A549 (cell line): Measurements from ENCODE around the gene TEX13D.

ENCODE experiments used
- CTCF ChIP-seq: fragments of >200 bp; sonication (Bioruptor Twin); formaldehyde crosslinking; IDR thresholded peaks from 3 replicates; pipeline ENCODE4 v1.5.1; 2016
- EHMT2 ChIP-seq: fragments of 200-600 bp; sonication (generic); IDR thresholded peaks from 2 replicates; pipeline ENCODE4 v1.6.1; 2016; ENCODE audit warnings: antibody characterized with exemption, low read depth, mild to moderate bottlenecking, moderate library complexity
- KDM1A ChIP-seq: fragments of 200-600 bp; sonication (generic); IDR thresholded peaks from 2 replicates; pipeline ENCODE4 v1.6.1; 2016; ENCODE audit warnings: low read depth, mild to moderate bottlenecking
- POLR2A ChIP-seq: IDR thresholded peaks from 2 replicates; pipeline ENCODE4 v1.6.1; 2012; ENCODE audit warnings: mild to moderate bottlenecking, low read length
- TF ChIP-seq, protein P1 (sequence below): IDR thresholded peaks from 2 replicates; pipeline ENCODE4 v1.6.1; 2012

DNA sequence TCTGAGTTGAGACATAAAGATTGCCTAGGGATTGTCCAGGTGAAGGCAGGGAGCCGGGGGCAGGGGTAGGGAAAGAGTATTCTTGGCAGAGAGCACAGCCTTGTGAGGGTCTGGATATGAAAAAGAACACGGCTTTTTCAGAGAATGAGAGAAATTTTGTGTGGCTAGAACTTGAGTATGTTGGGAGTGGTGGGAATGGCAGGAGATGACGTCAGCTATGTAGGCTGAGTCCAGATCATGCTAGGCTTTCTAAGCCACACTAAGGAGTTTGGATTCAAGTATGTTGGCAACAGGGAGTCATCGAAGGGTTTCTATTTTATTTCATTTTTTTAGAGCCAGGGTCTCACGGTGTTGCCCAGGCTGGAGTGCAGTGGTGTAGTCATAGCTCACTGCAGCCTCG is 53.9 kb downstream of the TEX13D start:
- TF ChIP-seq, protein P1, sequence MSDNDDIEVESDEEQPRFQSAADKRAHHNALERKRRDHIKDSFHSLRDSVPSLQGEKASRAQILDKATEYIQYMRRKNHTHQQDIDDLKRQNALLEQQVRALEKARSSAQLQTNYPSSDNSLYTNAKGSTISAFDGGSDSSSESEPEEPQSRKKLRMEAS = no peak
- TF ChIP-seq POLR2A = no peak
- no peak for TF ChIP-seq CTCF
- no peak for TF ChIP-seq KDM1A
- TF ChIP-seq EHMT2 = no peak
